GM12873 (cell line): ENCODE results near the gene MEN1.

Experiments
- TF ChIP-seq, protein P1 (sequence below): IDR thresholded peaks from 2 replicates; pipeline ENCODE4 v1.5.1; 2012; ENCODE audit warnings: low read depth, mild to moderate bottlenecking, moderate library complexity, low read length, control low read depth; ENCODE audit not compliant: insufficient read depth; ENCODE audit errors: missing control alignments

Gene MEN1

DNA sequence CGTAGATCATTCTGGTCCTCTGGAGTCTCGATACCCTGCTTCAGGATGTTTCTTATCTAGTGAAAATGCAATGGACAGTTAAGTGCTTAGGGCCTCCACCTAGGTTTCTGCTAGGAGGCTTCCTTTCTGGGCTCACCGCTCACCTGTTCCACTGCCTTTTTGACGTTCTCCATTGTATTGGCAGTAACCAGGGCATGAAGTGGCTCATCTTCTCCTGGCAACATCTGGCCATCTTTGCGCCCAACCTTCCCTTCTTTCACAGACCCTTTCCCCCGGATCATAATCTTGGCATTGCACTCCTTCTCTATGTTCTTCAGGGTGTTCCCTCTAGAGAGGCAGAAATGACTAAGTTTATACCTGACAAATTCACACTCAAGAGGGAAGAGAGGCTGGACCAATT is 41.1 kb downstream of the MEN1 start:
- TF ChIP-seq, protein P1, sequence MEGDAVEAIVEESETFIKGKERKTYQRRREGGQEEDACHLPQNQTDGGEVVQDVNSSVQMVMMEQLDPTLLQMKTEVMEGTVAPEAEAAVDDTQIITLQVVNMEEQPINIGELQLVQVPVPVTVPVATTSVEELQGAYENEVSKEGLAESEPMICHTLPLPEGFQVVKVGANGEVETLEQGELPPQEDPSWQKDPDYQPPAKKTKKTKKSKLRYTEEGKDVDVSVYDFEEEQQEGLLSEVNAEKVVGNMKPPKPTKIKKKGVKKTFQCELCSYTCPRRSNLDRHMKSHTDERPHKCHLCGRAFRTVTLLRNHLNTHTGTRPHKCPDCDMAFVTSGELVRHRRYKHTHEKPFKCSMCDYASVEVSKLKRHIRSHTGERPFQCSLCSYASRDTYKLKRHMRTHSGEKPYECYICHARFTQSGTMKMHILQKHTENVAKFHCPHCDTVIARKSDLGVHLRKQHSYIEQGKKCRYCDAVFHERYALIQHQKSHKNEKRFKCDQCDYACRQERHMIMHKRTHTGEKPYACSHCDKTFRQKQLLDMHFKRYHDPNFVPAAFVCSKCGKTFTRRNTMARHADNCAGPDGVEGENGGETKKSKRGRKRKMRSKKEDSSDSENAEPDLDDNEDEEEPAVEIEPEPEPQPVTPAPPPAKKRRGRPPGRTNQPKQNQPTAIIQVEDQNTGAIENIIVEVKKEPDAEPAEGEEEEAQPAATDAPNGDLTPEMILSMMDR, result no peak

DNA sequence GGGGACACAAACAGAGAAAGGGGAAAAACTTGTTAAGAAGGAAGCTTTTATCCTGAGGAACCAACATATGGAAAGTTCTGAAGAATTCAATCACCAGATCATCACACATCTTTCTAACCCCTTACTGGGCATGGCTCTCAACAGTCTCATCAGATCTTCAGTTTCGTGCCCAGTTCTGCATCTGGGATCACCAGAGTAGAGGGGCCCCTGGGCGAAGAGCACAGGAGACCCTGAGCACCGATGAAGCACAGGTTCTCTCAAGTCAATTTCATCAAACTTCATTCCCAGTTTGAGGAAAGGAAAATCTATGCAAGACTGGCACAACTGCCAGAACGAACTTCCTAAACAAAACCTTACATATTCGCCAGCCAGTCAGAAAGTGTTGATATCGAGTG is 42.1 kb downstream of the MEN1 start:
- TF ChIP-seq, protein P1, result no peak

DNA sequence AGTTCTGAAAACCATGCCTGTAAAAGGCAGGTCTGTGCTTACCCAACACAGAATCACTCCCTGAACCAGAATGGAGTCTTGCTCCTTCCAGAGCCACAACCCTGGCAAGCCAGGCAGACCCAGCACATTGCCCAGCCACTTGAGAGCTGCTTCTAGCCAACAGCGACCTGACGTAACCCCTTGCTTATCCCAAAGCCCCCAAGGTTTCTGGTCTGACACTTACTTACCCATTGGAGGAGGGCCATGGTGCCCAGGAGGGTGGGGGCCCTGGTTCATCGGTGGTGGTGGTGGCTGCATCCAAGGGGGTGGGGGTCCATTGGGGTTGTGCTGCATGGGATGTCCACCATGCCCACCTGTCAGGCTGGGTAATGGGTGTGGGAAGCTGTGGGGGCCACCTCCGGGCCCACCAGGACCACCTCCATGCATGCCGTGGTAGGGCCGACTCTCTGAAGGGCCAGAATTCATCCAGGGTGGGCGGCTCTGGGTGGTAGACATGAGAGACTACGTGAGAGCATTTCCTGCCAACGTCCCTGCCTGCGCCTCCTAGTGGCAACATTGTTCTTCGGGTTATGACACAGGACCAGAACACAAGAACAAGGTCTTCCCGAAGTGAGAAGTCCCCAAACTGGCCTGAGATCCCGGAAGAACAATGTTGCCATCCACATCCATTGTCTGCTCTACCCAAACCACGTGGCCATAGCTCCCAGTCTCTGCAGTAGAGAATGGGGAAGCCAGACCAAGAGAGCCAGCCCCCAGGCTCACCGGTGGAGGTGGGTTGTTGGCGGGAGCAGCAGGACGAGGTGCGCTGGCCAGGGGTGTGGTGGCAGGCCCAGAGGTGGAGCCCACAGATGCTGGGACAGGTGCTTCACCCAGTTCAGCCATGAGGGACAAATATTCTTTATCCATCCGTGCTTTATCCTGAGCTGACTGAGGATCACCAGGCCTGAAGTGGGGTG is 42.7 kb downstream of the MEN1 start:
- TF ChIP-seq, protein P1, result peak; percentile 87

DNA sequence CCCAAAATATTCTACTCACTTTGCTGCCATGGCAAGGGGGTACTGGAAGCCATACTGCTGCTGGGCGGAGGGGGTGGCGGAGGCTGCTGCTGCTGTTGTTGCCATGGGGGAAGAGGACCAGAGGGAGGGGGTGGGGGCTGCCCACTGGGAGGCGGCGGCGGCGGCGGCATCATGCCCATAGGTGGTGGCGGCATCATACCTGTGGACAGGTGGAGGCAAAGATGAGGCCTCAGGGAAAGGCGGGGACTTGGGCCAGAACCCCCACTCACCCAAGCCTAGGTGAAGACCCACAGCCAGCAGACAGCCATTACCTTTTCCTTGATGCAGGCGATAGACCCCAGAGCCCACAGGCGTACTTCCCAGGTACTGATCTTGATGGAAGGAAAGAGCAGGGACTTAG is 43.5 kb downstream of the MEN1 start:
- TF ChIP-seq, protein P1, result no peak

DNA sequence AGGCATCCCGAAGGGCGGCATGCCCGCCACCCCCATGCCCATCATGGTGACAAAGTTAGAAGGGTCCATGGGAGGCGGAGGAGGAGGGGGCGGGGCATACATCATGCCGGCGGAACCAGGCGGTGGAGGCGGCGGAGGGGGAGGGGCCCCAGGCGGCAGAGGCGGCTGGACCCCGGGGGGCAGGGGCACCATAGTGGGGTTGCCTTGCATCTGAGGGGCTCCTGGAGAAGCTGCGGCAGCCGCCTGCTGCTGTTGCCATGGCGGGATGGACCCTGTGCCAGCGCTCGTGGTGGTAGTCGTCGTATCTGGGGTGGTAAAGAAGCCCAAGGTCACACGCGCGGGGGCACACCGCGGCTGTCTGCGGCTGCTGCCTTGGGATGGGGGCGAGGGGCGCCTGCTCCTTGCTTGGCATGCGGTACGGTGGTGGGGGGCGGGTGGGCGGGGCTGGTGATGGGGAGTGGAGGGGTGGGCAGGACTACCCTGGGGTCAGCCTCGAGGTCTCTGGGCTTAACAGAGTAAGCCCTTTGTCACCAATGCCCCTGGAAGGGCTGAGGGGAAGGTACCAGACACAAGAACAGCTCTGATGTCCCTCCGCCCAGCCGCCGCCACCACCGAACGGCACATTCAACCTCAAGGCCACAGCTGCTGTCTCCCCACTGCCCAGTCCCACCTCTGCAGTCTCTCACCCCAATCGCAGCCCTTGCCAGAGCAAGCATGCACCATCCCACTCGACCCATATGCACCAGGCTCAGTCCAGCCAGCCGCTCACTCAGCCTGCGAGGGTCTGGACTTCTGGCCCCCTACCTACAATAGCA is 44.3 kb downstream of the MEN1 start:
- TF ChIP-seq, protein P1, result no peak

DNA sequence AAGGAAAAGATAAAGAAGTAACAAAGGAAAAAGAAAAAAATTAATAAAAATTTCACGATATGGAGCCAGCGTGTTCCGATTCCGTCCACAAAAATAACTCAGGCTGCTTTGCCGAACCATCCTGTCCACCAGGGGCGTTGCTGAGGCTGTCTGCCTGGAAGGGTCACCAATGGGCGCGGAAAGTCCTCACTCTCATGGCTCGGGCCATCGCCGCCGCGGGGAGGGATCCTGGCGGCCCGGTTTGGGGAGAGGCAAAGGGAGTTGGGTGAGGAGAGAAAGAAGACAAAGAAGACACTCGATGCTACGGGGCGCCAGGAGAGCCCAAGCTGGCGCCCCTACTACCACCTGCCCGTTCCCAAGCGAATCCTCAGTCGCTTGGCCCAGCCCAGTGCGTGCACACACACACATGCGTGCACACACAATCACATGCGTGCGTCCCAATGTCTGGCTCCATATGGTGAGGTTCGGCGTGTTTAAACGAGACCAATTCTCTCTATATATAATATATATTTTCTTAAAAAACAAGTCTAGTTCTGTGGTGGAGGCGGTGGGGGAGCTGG is 45.0 kb downstream of the MEN1 start:
- TF ChIP-seq, protein P1, result peak; percentile 44

DNA sequence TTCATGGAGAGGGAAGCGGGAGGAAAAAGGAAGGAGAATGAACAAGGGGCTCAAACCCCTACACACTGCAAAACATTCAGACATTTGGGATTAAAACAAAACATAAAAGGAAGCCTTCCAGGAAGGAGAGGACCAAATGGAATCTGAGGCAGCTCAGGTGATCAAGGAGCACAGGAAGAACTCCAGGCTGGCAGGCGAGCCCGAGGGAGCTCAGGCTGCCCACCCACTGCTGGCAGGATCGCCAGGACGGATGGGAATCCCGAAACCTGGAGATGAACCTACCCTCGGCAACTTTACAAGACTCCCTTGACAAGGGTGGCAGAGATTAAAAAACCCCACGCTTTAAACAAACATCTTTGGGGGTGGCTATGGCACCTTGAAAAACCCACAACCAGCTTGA is 45.6 kb downstream of the MEN1 start:
- TF ChIP-seq, protein P1, result no peak
